ENCODE results near the gene CBS.
"Not testable (repeated sequence)": the region's sequence is repeated elsewhere in the genome, so short reads cannot be mapped to it uniquely, and the experiment has no call there.

The CBS gene

DNA sequence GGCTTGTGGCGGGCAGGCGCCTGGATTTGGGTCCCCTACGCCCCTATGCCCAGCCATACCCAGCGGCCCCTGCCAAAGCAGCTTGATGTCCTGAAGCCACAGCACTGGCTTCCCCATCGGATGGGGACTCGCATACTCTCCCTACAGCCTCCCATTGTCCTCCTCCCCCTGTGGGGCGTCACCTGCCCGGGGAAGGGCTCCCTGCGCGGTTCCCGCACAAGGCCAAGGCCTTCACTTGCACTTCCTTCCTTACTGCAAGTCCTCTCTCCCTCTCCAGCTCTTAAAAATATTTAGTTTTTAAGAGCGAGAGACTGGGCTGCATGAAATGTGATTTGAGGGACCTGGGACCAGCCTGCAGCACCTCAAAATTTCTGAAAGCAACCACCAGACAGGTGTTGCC, 8.9 kb downstream of the CBS start:
- DNase-seq = not testable (repeated sequence)

DNA sequence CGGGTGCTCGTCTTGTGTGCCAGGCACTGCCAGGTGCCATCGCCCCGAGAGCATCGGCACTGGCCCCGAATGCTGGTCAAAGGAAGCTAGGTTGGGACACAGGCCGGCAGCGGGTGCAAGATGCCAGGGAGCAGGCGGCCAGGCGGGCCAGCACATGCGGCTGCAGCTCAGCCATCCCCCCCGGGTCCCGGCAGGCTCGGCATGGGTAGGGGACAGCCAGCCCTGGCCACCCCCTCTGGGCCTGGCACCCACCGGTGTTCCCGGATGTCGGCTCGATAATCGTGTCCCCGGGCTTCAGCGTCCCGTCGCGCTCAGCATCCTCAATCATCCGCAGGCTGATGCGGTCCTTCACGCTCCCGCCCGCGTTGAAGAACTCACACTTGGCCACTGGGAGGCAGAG, 9.6 kb downstream of the CBS start:
- not testable (repeated sequence) for DNase-seq

DNA sequence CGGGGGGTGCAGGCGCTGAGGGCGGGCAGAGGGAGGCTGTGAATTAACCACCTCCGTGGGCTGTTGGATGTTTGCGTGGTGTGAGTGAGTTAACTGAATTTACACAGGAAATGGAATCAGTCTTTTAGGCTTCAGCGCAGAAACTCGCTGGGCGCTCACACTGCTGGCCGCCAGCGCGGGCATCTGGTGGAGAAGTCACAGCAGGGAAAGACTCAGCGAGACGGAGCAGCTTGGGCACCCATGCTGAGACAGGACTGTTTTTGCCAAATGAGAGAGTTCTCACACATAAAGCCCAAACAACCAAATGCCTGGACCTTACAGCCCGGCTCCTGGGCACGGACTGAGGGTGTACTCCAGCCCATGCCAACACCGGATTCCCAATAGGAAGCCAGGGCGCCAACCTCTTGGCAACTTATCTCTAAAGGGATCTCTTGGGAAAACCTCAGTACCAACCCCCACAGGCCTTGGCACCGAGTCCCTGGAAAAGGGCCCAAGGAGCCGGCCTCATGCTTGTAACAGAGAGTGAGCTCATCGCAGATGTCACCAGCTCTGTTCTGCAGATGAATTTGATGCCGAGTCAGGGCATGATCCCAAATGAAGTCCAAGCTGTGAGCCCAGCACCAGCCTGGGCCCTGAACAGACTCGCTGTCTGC, 11.2 kb downstream of the CBS start:
- not testable (repeated sequence) for DNase-seq

DNA sequence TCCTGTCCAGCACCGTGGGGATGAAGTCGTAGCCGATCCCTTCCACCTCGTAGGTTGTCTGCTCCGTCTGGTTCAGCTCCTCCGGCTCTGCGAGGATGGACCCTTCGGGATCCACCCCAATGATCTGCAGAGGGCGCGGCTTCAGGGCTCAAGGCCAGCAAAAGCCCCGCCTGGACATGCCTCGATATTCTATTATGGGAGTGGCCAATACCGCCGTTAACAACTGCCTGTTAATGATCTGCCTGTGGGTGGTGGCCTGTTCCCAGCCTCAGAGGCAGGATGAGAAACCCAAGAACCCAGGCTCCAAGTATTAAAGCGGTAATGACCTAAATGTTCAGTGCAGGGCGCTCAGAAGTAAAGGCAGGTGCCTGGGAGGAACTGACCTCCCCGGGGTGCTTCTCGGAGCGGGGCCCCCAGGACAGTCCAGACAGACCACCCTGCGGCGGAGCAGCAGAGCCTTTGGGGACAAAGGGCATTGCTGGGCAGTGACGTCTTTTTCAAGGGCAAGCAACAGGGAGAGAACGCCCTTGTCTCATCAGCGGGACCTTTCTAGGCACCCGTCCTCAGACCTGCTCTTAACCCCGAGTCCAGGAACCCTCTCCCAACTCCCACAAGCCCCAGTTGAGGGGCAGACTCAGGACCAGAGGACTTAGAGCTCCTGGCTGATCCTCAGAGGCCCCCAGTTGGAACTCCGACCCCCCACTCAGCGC, 12.5 kb downstream of the CBS start:
- DNase-seq = not testable (repeated sequence)

DNA sequence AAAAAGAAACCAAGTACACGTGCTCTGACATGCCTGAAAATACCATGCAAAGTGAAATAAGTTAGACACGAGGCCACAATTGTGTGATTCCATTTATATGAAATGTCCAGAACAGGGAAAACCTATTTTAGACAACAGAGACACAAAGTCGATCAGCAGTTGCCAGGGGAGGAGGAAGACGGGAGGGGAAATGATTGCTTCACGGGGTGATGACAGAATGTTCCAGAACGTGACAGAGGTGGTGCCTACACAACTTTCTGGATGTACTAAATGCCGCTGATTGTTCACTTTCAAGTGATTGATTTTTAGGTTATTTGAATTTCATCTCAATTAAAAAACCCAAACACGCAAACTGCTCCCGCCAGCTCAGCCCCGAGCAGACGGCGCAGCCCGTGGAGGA, 22.5 kb downstream of the CBS start:
- not testable (repeated sequence) for DNase-seq

DNA sequence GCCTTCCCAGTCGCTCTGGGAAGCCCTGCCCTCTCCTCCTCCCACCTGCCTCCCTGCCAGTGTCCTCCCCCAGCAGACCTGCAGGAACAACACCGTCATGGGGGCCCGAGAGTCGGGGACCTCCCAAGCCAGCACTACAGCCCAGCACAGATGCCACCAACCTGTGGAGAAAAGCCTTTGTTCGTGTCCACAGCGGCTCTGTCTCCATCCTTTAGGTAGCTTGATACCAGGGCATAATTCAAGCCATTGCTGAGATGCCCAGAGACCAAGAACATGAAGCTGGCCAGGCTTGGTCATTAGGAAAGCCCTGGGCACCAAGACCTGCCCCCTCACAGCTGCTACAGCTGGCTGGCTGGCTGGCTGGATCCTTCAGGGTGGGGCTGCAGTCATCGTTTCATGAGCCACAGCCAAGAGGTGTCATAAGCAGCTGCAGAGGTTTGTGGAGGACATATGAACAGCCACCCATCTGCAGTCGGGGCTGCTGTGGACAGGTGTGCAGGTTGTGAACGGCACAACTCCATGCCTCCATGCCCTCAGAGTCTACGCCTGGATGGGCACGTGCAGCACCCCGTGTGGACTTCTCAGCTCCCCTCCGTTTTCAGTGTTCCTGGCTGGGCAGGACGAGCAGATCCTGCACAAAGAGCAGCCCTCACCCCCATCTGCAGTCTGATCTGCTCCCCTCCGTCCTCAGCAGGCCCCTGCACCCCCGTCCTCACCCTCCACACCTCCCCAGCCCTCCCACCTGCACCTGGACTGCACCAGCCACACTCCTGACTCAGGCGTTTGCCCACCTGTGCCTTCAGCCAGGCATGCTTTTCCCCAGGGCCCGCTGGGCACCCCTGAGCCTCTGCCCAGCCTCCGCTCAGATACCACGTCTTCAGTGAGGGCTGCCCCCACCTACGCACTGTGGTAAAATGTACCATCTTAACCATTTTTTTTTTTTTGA, 29.5 kb downstream of the CBS start:
- not testable (repeated sequence) for DNase-seq

DNA sequence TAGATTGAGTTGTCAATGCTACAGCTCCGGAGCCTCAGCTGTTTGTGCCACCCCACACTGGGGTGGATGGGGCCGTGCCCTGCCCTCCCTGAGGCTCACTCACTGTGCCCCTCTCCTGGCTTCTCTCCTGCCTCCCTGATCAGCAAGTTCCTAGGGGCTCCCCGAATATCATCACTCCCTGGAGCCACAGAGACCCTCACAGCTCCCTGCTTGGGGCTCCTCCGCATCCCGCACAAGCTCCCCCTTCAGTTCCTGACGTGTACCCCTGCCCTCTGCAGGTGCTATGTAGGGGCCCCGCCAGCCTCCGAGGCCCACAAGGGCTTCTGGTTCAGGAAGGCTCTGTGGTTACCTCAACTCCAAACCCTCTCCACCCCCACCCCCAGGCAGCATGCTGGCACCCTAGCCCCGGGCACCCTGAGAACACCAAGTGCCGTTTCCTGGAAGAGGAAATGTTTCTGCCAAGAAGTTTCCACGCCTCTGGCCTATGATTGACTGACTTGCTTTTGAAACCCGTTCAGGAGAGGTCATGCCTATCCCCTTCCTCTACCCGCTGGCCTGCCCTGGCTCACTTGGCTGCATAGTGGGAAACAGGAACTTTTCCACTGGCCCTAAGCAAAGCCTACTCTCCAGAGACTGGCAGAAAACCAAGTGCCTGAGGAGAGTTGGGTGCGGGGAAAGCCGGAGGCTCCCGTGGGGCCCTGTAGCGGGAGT, 30.3 kb downstream of the CBS start:
- not testable (repeated sequence) for DNase-seq

DNA sequence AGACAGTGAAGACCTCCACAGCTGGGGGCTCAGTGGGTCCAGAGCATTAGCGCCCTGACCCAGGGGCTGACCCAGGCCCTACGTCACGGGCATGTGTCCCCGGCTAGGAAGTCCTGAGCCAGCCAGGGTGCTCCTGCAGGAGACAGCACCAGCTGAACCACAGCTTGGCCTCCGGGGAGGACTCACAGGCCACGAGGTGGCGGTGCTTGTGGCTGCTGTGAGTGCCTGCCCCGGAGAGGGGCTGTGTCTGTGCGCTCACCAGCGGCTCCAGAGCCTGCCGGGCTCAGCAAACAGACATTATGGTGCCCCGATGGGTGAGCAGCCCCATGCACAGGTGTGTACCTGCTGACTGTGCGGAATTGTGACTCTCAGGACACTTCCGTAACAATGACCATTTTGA, 31.1 kb downstream of the CBS start:
- DNase-seq = not testable (repeated sequence)

DNA sequence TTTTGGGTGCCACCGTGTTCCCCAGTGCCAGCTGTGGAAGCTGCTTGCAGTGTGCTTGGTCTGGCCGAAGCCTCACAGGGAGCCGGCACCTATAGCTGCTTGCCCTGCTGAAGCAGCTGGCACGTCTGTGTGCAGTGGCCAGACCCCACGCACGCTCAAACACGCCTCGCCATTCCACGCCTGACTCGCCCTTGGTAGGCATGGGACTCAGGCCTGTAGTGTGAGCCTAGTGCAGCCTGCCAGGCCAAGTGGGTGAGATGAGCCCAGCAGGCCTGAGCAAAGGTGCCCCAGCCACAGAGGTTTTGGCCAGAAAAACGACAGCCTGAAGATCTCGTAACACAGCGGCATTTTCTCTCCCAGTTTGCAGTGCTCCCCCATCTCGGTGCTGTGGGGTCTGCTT, 32.3 kb downstream of the CBS start:
- DNase-seq = not testable (repeated sequence)

DNA sequence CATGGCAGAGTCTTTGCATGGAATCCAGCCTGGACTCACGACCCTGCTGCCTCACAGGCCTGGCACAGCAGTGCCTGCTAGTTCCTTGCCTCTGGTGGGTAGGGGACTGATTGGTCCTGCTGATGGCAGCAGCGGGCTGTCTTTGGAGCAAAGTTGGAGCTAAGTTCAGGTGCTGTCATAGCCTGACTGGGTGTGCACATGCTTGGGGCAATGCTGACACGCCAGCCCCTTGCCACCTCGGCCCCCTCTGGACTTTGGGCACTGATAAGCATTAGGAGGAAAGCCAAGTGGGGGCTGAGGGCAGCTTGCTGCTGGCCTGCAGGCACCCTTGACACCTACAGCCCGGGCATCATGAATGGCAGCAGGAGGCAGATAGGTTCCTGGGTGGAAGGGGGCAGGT, 33.5 kb downstream of the CBS start:
- not testable (repeated sequence) for DNase-seq

DNA sequence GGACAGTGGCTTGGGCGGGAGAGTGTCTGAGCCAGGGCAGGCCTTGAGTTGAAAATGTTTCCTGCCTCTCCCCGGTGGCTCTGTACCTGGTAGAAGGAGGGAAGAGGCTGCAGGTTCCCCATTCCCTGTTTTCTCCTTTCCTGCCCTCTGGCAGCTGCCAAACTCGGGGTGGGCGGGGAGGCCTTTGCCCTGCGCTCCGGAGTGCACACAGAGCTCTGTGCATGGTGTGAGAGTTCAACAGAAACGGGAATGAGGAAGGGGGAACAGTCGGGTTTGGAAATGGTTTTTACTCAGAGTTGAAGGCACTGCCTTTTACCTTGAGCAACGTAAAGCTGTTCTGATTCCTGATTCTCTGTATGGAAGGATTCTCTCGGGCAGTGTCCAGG, 37.0 kb downstream of the CBS start:
- not testable (repeated sequence) for DNase-seq

DNA sequence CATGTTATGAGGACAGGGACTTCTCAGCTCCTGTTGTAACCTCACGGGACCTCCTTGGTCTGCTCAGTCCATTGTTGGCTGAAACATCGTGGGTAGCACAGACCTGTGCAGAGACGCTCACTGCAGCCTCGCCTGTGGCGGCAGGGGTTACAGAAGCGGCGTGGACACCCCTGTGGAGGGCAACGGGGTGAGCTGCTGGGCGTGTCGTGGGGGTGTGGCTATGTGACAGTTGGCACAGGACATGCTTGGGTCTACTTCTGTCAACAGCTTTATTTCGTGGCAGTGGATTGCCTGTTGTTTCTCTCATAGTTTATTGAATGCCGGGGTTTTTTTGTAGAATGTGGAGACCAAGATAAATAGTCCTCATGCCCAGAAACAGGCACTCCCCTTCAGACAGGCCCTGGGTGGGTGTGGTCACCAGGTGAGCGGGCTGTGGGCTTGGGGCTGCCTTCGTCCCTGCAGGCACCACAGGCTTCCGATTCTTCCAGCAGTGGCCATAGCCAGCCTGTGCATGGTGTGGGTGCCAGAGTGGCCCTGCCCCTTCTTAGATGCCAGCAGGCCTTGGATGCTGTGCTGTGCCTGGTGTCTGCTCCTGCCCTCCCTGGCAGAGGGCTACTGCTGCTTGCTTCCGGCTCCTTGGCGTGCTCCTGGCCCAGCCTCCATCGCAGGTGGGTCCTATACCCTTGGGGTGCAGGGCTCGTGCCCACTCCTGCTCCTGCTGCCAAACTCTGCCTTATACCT, 37.5 kb downstream of the CBS start:
- not testable (repeated sequence) for DNase-seq

DNA sequence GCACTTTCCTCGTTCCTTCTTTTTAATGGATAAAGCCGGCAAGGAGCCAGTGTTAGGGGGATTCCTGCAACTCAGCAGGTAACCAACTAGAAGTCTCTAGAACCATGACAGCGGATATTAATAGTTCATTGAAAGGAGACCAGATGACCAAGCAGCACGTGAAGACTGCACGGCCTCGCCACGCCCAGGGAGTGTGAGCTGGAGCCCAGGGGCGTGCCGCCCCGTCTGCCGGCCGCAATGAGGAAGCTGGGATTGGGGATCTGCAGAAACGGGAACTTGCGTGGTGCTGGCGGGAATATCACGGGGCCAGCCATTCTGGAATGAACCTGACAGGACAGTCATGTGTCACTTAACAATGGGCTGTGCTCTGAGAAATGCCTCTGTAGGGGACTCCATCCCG, 38.7 kb downstream of the CBS start:
- DNase-seq = not testable (repeated sequence)

DNA sequence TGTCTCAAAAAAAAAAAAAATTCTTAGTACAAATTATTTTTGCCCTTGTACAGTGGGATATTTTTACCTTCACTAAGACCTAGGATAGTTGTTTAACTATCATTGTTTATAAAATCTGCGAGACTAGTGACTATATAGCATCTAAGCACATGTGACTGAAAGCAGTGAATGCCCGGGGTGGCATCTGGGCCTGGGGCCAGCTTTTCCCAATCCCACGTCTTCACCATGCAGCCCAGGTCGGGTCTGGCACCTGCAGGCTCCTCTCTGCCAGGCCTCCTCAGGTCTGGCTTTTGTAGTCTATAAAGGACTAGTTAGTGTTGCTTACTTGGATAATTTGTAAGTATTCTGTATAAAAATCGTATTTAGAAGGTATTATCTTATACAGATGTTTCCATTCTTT, 40.8 kb downstream of the CBS start:
- DNase-seq = no peak
- TF ChIP-seq POLR2A (IDR thresholded peaks at IDR 0.05; ENCODE audit: low read length) (no peak), GATA1 (IDR thresholded peaks at IDR 0.05; ENCODE audit: low read depth, low read length) (no peak)

DNA sequence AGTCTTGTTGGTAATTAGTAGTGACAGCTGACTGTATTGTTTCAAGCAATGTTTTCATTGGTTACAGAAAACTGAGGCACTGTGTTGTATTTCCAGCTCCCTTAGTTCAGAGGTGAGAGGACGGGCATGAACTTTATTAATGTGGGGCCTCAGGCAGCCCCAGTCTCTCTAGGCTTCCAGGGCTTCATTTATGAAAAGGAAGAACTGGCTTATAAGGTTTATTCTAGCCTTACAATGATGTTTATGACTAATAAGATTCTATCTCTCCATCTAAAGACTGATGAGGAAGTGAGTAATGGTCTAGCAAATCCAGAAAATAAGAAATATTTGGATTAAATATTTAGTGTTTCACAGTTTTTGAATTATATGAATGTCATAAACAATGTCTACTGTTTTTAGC, 41.5 kb downstream of the CBS start:
- no peak for DNase-seq

More for the DNA sequence above, 41.5 kb downstream of the CBS start:
- TF ChIP-seq POLR2A (IDR thresholded peaks at IDR 0.05; ENCODE audit: low read length) (no peak), GATA1 (IDR thresholded peaks at IDR 0.05; ENCODE audit: low read depth, low read length) (no peak)
